ENCODE measurements around the gene YIPF6.

- TF ChIP-seq CTCF (IDR thresholded peaks at IDR 0.05; ENCODE audit: borderline replicate concordance, extremely low read depth, low read length, poor library complexity, severe bottlenecking): no peak
- no peak for TF ChIP-seq EZH2 (IDR thresholded peaks at IDR 0.05; ENCODE audit: borderline replicate concordance, low read depth, low read length, severe bottlenecking)
Measured at GRCh38 chrX:68455151-68455510, 43.7 kb upstream of the YIPF6 start.
